ENCODE data around the gene DUSP9.

Gene DUSP9

DNA sequence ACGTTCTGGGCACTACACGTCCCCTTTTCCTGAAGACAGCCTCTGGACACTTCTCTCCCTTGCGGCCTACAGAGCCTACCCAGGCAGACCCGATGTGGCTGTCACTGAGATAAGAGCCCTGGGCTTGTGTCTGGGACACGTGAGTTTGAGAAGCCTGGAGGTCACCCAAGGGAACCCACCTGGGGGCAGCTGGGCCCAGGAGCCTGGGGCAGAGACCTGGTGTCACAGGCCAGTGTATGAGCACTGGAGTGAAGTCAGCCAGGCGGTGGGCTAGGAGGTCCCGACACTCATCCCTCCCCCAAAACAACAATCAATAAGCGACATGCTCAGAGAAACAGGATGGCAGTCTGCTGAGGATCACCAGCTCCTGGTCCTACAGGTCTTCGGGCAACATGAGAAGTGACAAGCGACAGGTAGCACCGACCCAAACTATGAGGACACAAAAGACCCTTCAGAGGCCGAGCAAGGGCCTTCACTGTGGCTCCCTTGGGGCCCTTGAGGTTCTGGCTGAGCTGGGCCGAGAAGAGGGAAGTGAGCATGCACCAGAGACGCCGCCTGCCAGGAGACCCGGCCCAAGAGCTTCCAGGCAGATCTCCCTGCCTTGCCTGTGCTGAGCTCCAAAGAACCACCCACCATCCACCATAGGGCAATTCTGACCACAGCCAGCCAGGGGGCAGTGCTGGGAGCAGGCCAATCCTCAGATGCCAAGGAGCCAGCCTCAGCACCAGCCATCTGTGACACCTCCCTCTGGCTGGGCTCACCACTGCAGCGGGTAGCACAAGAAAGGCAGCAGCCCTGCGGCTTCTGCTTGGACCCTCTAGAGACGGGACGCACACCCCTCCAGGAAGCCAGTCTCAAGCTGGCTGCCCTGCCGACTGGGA, 11.0 kb upstream of the DUSP9 start:
- DNase-seq (ENCODE audit: low spot score) = peak; percentile 69

DNA sequence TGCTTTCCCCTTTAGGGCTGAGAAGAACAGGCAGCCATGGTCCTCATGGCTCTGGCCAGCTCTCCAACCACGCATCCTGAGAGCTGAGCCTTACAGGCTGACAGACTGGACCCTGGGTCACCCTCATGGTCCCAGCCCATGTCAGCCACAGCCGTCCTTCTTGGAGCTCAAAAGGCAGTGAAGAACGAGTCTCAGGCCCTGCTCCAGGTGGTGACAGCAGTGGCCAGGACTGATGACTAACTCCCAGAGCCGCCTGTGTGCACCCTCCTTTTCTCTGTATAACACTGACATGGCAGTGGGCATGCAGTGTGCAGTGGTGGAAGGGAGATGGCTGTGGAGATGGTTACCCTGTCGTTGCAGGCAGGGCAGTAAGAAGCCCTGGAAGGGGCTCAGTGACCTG, 10.3 kb upstream of the DUSP9 start:
- DNase-seq (ENCODE audit: low spot score) = no peak

DNA sequence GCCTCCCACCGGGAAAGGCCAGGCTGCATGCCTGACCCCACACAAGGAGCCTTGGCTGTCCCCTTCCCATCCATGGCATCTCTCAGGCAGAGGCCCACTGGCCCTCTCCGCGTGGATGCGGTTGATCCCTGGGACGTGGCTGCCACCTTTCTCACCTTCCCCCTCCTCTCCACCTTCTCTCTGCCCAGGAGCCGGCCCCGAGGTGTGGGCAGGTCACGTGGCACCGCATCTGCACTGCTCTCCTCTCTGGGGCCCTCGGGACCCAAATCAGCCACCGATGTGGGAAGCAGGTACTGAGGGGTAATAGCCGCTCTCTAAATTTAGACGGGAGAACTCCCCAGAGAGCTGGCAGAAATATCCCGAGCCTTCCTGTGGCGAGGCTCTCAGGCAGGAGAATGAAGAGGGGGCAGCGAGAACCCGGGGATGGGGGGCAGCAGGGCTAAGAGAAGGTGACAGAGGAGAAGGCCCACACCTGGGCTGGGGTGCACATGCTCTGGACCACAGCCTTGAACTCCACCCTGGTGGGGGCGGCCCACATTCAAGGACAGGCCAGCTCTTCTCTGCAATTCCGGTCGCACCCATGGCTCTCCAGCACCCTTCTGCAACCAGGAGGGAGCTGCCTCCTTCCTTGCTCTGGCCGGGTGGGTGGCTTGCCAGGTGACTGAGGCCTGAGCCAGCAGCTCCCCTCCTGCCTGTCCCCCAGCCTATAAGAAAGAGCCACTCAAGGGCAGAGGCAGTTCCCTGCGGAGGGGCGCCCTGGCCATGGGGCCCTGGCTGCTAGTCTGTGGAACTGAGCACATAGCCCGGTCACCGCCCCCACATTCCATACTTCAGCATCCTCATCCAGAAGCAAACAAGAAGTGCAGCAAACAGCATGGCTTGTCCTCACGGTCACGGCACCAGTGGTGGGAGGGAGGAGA, 9.6 kb upstream of the DUSP9 start:
- no peak for DNase-seq (ENCODE audit: low spot score)

DNA sequence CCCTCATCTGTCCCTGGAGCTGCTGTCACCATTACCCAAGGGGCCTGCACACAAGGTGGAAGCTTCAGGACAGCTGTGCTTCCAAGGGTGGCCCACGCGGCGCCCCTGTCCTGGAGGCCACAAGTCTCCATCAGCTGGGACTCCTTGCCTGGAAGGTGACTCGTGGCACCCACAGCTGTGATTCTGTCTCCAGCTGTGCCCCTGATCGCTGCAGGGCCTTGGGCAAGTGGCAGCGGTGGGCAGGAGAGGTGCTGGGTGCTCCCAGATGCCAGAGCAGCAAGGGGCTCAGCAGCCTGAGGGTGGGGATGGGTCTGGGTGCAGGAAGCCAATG, 9.0 kb upstream of the DUSP9 start:
- DNase-seq (ENCODE audit: low spot score) = no peak

DNA sequence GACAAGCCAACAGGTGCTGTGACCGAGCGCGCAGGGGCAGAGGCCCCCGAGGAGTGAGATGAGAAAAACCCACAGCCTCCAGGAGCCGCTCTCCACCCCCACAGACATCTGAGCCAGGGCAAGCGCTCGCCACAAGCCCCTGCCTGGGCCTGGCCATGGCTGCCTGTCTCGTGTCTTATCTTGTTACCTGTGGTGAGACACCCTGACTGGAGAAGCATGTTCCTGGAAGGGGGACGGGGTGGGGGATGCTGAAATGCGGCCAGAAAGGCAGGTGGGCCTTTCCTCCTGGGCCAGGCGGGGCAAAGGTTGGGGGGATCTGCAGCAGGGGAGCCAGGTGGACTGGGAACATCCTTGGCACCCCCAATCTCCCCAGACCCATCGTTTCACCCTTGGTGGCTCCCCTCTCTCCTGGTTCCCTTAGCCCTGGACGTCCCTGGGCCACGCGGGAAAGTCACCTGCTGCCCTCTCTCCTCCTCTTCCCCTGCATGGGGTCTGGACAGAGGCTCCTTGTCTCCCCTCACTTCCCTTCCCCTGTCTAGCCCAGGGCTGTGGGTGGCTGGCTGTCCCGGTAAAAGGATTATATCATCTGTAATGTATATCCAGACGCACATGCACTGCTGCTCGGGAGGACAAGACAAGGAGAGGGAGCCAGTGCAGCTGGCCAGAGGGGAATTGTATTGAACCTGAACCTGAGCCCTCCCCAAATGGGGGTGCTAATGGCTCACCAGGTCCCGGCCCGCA, 8.4 kb upstream of the DUSP9 start:
- no peak for DNase-seq (ENCODE audit: low spot score)

DNA sequence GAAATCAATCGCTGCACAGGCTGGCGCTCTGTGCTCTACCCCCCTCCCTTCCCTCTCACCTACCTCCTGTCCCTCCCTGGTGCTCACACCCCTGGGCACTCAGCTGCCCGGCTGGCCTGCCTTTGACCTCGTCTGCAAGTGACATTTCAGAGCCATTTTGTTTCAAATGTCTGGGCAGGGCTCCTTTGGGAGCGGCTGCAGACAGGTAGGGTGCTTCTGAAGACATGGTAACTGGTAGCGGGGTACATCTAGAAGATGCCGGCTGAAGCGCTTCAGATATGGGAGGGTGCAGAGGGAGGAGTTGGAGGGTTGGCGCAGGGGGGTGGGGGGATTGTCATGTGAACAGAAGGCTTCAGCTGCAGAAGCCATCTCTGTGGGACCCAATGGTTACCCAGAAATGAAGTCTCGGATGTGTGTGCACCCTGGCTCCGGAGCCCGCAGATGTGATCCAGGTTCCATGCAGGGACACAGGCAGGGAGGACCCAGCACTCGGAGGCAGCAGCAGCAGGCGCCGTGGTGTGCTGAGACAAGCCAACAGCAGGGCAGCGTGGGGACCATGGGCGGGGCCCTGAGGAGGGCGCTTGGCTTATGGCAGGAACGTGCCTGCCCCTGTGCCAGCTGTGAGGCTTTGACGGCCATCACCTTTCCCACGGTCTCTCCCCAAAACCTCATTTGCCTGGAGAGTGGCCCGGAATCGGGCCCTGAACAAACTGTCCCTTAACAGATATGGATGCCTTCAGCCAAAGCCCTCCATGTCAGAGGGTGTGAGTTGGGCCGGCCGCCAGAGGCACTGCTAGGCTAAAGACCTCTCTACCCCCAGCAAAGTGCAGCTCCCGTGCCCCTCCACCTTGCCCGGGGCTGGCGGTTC, 7.6 kb upstream of the DUSP9 start:
- no peak for DNase-seq (ENCODE audit: low spot score)

DNA sequence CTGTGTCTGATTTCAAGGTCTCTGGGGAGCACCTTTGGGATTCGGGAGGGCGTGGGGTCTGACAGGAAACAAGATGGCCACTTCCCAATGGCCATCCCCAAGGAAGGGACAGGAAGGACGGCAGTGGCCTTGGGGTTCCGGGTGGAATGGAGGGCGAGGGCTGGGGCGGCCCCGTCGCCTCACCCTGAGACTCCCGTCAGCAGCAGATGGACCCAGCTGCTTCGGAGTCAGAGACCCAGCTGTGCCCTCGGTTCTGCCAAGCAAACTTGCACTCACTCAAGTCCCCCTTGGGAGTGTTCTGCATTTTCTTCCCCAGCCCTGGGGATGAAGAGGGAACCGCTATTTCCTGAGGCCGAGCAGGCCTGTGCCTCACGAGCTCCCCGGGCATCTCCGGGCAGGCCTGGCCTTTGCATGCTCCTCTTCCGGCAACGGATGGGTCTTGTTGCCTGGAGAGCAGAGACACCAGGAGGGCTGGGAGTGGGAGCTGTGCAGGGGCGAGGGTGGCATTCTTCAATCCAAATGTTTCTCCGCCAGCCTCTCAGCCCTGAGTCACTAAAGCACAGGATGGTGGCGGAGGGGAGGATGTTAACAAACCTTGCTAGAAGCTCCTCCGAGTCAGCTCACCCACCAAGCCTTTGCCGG, 6.8 kb upstream of the DUSP9 start:
- DNase-seq (ENCODE audit: low spot score) = no peak

DNA sequence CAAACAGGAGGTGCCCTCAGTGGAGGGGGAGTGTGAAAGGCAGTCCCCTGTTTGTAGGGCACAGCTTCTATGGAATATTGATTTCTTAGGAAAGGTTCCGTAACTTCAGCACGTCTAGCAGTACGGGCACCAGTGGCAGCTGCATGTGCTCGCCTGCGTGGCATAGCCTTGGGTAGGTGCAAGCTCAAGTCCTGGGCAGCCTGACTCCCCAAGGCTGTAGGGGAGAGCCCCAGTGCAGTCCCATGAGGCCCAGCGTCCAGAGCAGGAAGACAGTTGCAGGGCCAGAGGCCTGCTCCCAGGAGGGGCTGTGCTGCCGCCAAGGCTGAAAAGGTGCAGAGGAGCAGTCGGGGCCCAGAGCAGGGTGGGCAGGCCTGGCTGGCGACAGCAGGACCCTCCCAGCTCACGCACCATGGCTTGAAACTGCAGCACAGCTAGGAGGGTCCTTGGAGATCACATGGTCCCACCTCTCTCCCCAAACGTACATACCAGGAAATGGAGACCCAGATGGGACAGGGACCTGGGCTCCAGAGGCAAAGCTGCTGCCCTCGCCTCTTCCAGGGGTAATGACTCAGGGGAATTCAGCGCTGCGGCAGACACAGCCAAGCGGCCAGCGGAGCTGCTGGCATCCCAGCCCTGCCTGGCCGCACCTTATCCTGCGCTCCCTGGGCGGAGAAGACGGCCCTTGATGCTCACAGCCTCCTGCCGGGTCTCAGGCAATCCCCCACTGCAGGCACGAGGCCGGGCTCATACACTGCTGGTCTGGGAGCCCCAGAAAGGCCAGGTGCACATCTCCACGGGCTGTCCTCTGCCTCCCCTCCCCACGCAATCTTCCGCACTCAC, 6.0 kb upstream of the DUSP9 start:
- DNase-seq (ENCODE audit: low spot score) = no peak

DNA sequence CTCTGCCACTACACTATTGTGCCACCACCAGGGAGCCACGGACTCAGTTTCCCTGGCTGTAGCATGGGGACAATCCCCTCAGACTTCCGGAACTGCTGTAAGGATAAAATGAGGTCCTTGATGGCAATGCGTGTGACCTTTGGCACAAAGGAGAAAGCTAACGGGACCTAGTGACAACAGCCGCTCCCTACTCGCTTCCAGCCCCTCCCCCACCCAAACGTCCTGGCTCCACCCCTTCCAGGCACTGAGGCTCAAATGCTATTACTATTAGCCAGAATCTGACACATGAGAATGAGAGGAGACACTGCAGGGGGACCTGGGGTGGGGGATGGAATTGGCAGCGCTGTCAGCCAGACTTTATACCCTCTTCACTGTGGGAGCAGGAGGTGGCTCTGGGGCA, 5.4 kb upstream of the DUSP9 start:
- no peak for DNase-seq (ENCODE audit: low spot score)

DNA sequence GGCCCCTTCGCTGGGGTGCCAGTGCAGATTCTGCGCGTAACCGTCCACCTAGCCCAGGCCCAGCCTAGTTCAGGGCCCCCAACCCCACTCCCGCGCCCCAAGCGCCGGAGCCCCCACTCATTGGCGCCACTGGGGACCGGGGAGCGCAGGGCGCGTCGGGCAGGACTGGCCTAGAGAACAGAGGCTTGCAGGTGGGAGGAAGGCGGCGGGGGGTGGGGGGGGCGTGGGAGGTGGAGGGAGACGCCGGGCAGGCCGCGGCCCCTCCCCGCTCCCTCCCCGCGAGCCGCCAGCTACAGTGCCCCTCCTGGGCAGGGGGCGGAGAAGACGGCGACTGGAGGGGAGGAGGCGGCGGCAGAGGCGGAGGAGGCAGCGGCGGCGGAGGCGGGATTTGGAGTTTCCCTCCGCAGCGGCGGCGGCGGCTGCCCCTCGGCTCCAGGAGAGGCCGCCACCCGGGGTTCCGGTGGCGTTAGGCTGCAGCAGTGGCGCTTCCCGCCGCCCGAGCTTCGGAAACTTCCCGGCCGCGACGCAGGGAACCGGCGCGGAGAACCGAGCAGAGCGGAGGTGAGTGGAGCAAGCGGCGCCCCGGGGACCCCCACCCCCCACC, 4.8 kb upstream of the DUSP9 start:
- no peak for DNase-seq (ENCODE audit: low spot score)

DNA sequence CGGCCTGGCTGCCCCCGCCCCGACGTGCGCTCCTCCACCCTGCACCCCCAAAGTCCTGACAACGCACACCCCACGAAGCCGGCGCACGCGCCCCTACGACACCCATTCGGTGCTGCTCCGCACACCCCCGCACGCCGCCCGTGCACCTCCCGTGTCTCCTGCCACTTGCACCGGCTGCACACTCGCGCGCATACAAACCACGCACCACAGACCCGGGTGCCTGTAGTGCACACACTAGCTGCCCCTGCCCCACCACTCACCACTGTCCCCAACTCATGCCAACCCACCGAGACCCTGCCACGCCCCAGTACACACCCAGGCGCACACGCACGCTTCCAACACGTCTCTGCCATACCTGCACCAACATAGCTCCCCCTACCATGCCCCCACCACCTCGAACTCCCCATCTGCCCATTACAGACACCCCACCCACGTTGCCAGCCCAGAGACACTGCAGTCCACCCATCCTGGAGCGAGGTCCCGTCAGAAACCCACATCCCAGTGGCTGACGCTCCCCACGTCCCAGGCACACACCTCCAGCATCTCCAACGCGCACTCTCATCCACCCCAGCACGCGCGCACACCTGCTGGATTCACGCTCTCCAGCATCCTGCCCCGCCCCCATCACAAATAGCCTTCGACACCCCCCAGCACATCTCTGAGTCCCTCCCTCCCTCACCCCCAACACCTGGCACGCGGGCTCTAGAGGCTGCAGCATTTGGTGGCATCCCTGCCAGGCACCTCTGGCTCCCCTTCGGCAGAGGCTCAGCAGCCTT, 4.2 kb upstream of the DUSP9 start:
- DNase-seq (ENCODE audit: low spot score) = no peak

DNA sequence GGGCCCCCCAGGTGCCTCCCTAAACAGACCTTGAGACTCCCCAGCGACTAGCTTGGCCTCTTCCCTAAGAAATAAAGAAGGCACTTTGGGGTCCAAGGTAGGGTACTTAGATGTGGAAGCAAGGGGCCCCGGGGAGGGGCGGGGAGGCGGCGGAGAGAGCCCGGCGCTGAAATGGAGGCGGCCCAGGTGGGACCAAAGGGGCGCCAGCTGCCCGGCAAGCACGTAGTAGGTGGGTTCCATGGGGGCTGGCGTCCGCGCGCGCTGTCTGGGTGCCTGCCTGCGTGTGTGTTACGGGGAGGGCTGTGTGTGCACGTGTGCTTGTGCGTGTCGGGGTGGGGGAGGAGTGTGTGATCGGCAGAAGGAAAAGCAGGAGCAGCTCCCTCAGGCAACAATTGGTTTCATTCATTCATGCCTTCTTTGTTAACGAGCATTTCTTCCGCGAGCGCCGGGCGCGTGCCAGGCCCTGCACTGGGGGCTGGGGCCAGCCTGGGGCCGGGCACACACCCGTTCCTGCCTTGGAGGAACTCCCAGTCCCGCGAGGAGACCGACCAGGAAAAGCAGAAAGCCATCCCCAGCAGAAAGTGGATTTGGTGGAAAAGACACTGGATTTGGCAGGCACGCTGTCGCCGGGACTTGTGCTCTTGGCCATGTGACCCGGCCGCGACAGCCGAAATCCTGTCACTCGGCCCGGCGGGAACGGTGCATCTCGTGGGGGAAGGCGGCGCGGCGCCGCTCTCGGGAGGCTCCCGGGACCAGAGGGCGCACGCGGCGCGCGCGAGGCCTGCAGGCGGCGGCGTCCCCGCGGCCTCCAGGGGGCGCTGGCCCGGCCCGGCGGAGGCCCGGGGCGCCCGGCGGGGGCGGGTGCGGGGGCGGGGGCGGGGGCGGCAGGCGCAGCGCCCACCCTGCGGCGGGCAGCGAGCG, 3.3 kb upstream of the DUSP9 start:
- peak; percentile 9 for DNase-seq (ENCODE audit: low spot score)

DNA sequence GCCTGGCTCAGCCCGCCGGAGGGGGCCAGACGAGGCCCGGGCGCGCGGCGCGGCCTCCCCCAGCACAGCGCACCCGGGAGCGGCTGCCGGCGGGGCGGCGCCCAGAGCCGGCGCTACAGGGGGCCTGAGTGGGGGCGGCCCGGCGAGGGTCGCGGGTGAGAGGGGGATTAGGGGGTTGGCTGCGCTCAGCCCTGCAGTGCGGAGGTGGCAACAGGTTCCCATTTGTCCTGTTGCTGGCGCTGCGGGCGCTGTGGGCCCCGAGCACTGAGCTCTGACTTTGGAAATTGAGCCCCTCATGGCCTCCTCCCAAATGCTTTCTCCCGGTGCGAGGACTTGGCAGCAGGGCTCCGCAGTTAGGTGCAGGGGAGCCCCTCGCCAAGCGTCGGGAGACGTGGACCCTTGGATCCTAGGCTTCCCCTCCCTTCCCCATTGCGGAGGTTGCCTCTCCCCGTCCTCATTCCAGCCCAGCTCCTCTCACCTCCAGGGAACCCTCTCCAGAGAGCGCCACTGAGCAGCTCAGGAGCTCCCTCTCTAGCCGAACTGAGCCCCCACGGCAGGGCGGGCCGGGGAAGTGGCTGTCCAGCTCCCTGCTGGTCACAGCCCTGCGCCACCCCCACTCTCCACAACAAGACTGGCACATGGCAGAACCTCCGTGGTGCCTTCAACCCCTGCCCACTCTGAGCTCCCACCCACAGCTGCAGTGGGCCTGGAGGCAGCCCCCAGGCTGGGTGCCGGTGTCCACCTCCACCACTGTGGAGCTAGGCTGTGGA, 2.5 kb upstream of the DUSP9 start:
- no peak for DNase-seq (ENCODE audit: low spot score)

DNA sequence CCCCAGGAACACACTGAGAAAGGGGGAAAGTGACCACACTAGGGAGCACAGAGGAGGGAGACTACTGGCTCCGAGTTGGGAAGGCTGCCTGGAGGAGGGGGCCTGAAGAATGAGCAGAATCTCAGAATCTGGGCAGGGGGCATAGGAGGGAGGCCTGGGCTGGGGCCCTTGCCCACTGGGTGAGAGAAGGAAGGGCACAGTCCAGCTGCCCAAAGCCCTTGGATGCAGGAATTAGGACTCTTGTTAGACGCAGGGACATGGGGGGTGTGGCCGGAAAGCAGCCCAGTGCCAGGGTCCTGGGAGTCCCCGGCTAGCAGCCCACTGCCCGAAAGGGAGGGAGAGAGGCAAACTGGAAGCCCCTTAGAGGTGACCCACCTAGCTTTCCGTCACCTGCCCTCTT, 1.9 kb upstream of the DUSP9 start:
- no peak for DNase-seq (ENCODE audit: low spot score)

DNA sequence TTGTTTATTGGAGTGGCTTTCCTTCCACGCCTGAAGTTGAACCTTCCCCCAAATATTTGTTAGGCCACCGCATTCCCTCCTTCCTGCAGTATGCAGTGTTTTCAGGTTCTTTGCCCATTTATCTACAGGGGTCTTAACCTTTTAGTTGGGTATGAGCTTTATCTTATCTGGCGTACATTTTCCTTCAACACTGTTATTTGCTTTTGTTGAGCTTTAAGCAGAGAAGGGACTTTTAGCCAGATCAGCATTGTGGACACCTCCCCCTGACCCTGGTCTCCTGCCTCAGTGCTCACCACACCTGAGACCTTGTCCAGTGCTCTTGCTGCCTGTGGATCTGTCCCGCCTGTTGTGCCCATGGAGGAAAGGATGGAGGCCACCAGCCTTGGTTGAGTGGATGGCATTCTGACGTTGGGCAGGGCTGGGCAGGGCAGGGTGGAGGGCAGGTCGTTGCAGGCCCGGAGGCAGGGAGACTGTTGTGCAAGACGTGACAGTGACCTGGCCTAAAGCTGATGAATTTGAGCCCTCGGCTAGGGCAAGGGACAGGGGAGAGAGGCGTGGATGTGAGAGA, 998 bp upstream of the DUSP9 start:
- DNase-seq (ENCODE audit: low spot score) = no peak

DNA sequence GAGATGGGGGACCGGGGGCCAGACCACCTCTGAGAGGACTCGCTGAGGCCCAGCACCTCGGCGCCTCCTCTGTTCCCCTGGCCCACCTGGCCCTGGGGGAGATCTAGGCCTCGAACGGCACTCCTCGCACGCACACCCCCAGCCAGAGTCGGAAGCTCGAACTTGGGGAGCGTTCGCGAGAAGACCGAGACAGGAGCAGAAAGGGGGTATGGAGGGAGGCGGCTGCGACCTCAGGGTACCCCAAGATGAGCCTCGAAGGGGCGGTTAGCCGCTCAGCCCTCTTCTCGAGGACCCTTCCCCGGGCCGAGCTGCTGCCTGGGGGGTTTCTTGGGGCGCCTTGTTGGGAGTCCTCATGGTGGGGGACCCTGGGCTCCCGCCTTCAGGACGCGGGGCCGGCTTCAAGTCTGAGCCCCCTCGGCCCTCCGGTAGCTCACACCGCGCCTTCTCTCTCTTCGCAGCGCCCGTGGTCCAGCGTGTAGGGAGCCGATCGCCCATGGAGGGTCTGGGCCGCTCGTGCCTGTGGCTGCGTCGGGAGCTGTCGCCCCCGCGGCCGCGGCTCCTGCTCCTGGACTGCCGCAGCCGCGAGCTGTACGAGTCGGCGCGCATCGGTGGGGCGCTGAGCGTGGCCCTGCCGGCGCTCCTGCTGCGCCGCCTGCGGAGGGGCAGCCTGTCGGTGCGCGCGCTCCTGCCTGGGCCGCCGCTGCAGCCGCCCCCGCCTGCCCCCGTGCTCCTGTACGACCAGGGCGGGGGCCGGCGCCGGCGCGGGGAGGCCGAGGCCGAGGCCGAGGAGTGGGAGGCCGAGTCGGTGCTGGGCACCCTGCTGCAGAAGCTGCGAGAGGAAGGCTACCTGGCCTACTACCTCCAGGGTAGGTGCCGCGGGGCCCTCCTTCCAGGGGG, 706 bp downstream of the DUSP9 start:
- DNase-seq (ENCODE audit: low spot score) = no peak

Measured in kidney tubule cell (primary cell).